ENCODE measurements around the gene MACF1. TPM values are rescaled to one million over a fixed set of nuclear protein-coding genes. Genes with fewer than 3 reads are reported as not detected.

The MACF1 gene
- total RNA-seq, 2 donors from 2014 or later = 510 to 525 TPM

DNA sequence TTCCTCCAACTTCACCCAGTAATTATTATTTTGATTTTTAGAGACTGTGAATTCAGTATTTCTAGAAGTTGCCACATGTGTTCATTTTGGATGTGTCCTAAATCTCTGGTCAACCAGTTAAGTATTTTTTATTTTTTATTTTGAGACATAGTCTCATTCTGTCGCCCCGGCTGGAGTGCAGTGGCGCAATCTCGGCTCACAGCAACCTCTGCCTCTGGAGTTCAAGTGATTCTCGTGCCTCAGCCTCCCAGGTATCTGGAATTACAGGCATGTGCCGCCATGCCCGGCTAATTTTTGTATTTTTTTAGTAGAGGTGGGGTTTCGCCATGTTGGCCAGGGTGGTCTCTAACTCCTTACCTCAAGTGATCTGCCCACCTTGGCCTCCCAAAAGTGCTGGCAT, 8.0 kb downstream of the MACF1 start:
- H3K9me3 ChIP-seq (ENCODE audit: control insufficient read depth, low read length, poor library complexity, severe bottlenecking) = no peaks in the 10 kb centered on the region
- DNase-seq = no peak
- Mint-ChIP-seq H3K27ac (no peak overlapping the region), H3K36me3 (ENCODE audit: low read depth) (no peaks in the 10 kb centered on the region), H3K4me1 (peaks cover 34% of the 10 kb centered on the region), H3K27me3 (no peaks in the 10 kb centered on the region), H3K4me3 (no peak overlapping the region)
- no peak for ATAC-seq

DNA sequence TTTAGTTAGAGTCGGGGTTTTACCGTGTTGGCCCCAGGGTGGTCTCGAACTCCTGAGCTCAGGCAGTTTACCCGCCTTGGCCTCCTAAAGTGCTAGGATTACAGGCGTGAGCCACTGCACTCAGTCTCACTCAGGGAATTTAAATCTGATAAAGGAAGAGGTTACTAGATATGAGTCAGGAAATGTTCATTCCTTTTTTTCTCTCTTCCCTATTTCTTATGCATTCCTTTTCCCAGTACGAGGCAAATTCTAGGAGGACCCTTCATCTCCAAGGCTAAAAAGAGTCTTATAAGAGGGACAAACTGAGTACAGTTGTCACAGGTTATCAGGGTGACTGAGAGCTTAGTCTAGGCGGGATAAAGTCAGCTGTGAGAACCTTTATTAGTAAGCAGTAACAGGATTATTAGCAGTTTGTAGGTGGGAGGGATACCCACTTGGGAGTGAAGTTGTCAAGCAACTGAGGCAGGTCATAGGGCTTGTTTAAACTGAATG, 9.1 kb downstream of the MACF1 start:
- peak overlapping the region; percentile 98 for H3K27ac Mint-ChIP-seq

DNA sequence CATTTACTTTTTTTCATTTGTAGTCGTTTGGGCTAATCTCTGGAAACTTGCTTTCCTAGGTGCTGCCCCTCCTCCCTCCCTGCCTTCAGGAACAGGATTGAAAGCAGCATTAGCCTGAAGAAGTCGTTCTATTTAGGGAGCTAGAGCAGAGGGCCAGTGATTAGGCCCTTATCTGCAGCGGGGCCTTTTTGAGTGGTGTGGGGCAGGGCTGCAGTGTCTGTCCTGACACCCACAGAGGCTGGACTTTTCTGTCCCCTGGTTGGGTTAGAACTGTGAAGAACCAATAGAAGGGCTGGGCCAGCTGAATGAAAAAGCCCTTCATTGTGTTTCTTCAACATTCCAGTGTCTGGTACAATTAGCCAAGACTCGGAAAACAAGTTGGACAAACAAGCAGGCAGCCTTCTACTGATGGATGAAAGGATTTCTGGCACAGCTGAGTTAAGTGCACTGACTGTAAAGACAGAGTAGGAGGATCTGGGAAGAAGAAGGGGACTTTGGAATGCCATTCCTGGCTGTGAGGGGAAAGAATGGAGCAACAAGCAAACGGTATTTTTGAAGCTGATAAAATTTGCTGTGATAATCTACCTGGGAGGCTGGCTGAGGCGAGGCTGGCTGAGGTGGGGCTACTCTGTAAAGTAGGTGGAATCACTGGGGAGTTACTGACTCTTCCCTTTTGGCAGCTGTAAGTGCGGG, 9.7 kb downstream of the MACF1 start:
- Mint-ChIP-seq H3K27ac (peak overlapping the region; percentile 98), H3K4me3 (peak overlapping the region; percentile 93), H3K4me1 (peaks cover 44% of the 10 kb centered on the region), H3K27me3 (no peaks in the 10 kb centered on the region), H3K36me3 (ENCODE audit: low read depth) (no peaks in the 10 kb centered on the region)
- ATAC-seq (no peak), DNase-seq (no peak)
- H3K9me3 ChIP-seq (ENCODE audit: control insufficient read depth, low read length, poor library complexity, severe bottlenecking) = no peaks in the 10 kb centered on the region

More for the DNA sequence above, 9.1 kb downstream of the MACF1 start:
- Mint-ChIP-seq H3K4me1 (peaks cover 38% of the 10 kb centered on the region), H3K36me3 (ENCODE audit: low read depth) (no peaks in the 10 kb centered on the region), H3K4me3 (no peak overlapping the region), H3K27me3 (no peaks in the 10 kb centered on the region)
- no peak for DNase-seq
- ATAC-seq = no peak
- H3K9me3 ChIP-seq (ENCODE audit: control insufficient read depth, low read length, poor library complexity, severe bottlenecking) = no peaks in the 10 kb centered on the region

DNA sequence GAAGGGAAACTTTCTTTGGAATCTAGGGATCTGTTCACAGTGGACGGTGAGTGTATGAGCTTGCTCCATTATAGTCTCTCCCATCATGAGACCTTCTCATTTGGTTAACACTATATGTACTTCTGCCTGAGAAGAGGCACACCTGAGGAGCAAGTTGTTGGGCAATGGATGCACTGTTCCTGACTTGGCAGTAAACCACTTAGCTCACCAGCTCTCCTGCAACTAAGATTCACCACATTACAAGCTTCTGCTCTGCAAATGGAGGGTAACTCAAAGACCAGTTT, 10.2 kb downstream of the MACF1 start:
- Mint-ChIP-seq H3K27me3 (no peaks in the 10 kb centered on the region), H3K4me3 (peak overlapping the region; percentile 93), H3K4me1 (peaks cover 49% of the 10 kb centered on the region), H3K27ac (peak overlapping the region; percentile 98), H3K36me3 (ENCODE audit: low read depth) (no peaks in the 10 kb centered on the region)
- DNase-seq = no peak
- peak; percentile 24 for ATAC-seq
- no peaks in the 10 kb centered on the region for H3K9me3 ChIP-seq (ENCODE audit: control insufficient read depth, low read length, poor library complexity, severe bottlenecking)

DNA sequence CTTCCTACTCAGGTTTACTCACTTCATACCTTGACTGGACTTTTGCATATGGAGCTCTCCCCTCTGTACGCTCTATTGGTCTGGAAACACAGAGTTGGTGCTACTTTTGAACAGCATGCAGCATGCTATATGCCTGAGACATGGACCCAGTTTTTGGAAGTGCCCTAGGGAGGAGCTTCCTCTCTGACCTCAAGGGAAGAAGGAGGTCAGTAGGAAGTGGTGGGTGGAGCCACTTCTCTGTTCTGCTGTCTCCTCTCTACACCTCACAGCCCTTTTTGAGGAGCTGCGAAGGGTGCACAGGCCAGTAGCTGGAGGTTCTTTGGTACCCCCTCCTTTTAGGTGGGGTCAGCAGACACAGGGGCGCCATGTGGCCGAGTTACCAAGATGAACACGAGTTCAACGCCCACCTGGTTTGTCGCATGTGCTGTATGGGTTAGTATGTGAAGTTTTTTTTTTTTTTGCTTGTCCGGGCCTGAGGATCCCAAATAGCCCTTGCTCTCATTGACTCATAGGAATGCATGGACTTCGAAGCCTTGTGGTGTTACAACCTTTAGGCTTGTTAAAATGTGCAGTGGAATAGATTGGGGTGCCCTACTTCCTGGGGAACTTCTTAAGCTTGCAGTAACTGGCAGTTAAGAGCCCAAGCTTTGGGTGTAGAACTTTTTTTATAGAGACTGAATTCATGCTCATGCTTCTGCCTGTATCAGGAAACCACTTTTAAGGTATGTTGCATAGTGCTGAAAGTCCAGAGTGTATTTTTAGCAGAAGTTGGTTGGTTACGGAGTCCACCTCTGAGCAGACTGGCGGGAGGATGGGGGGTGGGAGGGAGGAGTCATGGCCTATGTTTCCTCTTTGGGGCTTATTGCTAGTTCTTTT, 10.7 kb downstream of the MACF1 start:
- Mint-ChIP-seq H3K36me3 (ENCODE audit: low read depth) (no peaks in the 10 kb centered on the region), H3K27me3 (no peaks in the 10 kb centered on the region), H3K4me3 (peak overlapping the region; percentile 93), H3K4me1 (peaks cover 49% of the 10 kb centered on the region), H3K27ac (peak overlapping the region; percentile 98)
- DNase-seq (peak in 1 of 3 donors; percentile 20), ATAC-seq (peak; percentile 80)
- H3K9me3 ChIP-seq (ENCODE audit: control insufficient read depth, low read length, poor library complexity, severe bottlenecking) = no peaks in the 10 kb centered on the region

DNA sequence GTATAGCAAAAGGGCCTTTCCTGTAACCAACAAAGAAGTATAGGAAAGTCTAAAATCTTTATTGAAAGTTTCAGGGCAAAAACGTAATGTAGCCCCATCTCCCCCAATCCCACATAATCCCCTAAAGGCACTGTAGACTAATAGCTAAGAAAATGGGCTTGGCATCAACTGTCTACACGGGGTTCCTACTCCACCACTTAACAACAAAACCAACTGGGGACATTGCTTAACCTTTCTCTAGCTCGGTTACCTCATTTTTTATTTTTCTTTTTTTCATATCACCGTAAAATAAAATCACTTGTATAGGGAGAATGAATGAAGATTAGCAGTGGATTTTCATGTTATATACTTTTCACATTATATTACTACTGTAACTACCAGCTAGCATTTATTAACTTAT, 12.3 kb downstream of the MACF1 start:
- H3K4me3 Mint-ChIP-seq = peak overlapping the region; percentile 93
- peaks cover 60% of the 10 kb centered on the region for H3K4me1 Mint-ChIP-seq
- DNase-seq = no peak
- H3K9me3 ChIP-seq (ENCODE audit: control insufficient read depth, low read length, poor library complexity, severe bottlenecking) = no peaks in the 10 kb centered on the region
- no peak for ATAC-seq
- H3K36me3 Mint-ChIP-seq (ENCODE audit: low read depth) = peaks cover 8% of the 10 kb centered on the region
- H3K27me3 Mint-ChIP-seq = no peaks in the 10 kb centered on the region
- peak overlapping the region; percentile 98 for H3K27ac Mint-ChIP-seq

DNA sequence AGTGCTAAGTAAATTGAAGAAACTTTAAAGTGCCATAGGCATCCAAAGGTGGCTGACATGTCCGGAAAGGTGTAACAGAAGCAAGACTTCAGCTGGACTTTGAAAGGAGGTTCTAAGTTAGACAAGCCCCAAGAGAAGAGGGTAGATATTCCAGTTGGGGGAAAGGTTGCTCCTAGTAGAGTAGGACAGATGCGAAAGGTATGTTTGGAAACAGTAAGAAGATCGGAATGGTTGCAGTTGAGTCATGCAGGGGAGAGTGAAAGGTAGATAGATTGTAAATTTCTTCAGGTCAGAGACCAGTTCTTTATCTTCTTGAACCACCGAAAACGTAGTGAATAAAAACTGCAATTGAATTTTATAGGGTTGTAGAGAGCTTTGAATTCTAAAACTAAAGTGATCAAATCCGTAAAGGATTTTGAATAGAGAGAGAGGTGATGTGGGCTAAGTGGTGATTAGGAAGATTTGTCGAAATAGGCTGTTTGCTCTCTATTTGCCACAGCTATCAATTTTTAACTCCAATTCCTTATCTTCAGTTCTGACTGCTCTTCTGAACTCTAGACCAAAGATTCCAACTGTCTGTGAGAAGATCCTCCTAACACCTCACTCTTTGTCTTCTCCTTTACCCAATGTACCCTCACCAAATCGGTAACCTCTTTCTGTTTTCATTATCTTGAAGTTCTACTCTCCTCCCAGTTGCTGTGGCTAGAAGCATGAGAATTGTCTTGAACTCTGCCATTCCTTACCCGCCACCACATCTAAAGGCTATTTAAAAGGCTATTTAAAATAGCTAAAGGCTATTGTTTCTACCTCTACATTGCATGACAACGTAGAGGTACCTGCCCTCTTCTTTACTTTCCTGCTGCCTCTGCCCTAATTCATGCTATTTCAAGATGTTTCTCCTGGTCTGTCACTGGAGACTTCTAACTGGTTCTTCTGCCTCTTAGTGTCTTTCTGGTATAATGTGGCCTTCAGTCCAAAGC, 16.7 kb downstream of the MACF1 start:
- no peak for DNase-seq
- peak overlapping the region; percentile 90 for H3K27ac Mint-ChIP-seq
- H3K4me3 Mint-ChIP-seq = peak overlapping the region; percentile 75
- H3K9me3 ChIP-seq (ENCODE audit: control insufficient read depth, low read length, poor library complexity, severe bottlenecking) = no peaks in the 10 kb centered on the region
- H3K27me3 Mint-ChIP-seq = no peaks in the 10 kb centered on the region
- H3K36me3 Mint-ChIP-seq (ENCODE audit: low read depth) = peaks cover 18% of the 10 kb centered on the region
- peaks cover 70% of the 10 kb centered on the region for H3K4me1 Mint-ChIP-seq
- ATAC-seq = no peak

DNA sequence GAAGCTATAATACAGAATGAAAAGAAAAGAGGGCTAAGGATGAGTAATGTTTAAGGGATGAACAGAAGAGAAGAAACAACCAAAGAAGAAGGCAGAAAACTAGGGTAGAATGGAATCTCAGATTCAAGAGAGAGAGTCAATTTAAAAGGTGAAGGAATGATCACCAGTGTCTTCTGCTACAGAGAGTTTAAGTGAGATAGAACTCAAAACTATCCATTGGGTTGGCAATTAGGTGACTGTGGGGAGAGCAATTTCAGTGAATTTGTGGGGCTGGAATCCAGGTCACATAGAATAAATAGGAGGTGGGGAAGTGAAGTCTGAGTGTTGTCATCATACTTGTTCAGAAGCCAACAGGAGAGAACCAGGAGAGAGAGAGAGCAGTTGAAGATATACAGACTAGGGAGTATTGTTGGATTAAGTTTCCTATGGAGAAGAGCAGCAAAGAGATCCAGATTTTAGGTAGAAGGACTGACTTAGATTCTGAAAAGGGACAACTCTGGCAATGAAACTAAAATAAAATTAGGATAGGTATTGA, 19.9 kb downstream of the MACF1 start:
- H3K36me3 Mint-ChIP-seq (ENCODE audit: low read depth) = peaks cover 18% of the 10 kb centered on the region
- no peak for ATAC-seq
- H3K27me3 Mint-ChIP-seq = no peaks in the 10 kb centered on the region
- no peak for DNase-seq
- H3K9me3 ChIP-seq (ENCODE audit: control insufficient read depth, low read length, poor library complexity, severe bottlenecking) = no peaks in the 10 kb centered on the region
- peak overlapping the region; percentile 45 for H3K4me3 Mint-ChIP-seq
- peaks cover 69% of the 10 kb centered on the region for H3K4me1 Mint-ChIP-seq
- H3K27ac Mint-ChIP-seq = peak overlapping the region; percentile 90

DNA sequence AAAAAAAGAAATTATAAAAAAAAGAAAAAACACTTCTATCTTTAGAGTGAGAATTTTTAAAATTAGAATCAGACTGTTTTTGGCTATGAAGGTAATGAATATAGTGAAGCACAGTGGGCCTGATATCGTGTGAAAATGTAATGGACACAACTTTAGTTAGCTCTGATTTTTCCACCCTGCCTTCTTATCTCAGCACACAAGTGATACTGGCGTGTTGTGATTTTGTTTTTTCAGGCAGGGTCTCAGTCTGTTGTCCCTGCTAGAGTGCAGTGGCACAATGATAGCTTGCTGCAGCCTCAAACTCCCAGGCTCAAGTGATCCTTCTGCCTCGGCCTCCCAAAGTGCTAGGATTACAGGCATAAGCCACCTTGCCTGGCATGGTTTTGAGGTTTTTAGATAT, 22.3 kb downstream of the MACF1 start:
- Mint-ChIP-seq H3K4me1 (peaks cover 69% of the 10 kb centered on the region), H3K27me3 (no peaks in the 10 kb centered on the region), H3K36me3 (ENCODE audit: low read depth) (peaks cover 17% of the 10 kb centered on the region), H3K27ac (peak overlapping the region; percentile 91), H3K4me3 (no peak overlapping the region)
- H3K9me3 ChIP-seq (ENCODE audit: control insufficient read depth, low read length, poor library complexity, severe bottlenecking) = no peaks in the 10 kb centered on the region
- DNase-seq (no peak), ATAC-seq (no peak)

DNA sequence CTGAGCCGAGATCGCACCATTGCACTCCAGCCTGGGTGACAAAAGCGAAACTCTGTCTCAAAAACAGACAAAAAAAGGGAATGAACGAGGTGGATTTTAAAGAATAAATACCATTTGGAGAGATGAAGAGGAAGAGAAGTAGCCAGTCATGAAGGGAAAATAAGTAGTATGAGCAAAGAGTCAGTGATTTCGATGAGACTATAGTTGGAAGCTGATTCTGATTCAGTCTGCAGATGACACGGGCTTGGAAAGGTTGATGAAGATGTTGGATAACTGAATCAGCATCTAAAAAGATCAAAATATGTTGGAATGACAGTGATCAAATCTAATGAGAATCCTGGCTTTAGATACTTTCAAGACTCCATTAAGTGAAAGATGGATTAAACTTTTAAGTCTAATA, 23.8 kb downstream of the MACF1 start:
- H3K36me3 Mint-ChIP-seq (ENCODE audit: low read depth) = peaks cover 19% of the 10 kb centered on the region
- H3K27me3 Mint-ChIP-seq = no peaks in the 10 kb centered on the region
- DNase-seq (no peak), ATAC-seq (no peak)
- peak overlapping the region; percentile 91 for H3K27ac Mint-ChIP-seq
- H3K4me1 Mint-ChIP-seq = peaks cover 66% of the 10 kb centered on the region
- no peaks in the 10 kb centered on the region for H3K9me3 ChIP-seq (ENCODE audit: control insufficient read depth, low read length, poor library complexity, severe bottlenecking)
- H3K4me3 Mint-ChIP-seq = no peak overlapping the region

DNA sequence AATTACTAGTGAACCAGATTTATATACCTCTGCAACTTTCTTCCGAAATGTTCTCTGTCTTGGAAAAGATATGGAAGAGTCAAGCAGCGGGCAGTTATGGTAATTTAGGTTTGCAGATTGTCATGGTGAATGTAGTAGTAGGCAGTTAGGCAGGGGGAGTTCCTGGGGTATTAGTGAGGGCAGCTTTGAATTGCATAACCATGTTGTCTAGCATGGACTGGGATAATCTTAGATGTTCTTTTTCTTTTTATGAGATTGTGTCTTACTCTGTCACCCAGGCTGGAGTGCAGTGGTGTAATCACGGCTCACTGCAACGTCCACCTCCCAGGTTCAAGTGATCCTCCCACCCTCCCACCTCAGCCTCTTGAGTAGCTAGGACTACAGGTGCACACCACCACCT, 25.0 kb downstream of the MACF1 start:
- no peak for ATAC-seq
- Mint-ChIP-seq H3K27me3 (no peaks in the 10 kb centered on the region), H3K36me3 (ENCODE audit: low read depth) (peaks cover 16% of the 10 kb centered on the region), H3K4me1 (peaks cover 55% of the 10 kb centered on the region), H3K27ac (peak overlapping the region; percentile 91), H3K4me3 (peak overlapping the region; percentile 85)
- H3K9me3 ChIP-seq (ENCODE audit: control insufficient read depth, low read length, poor library complexity, severe bottlenecking) = no peaks in the 10 kb centered on the region
- DNase-seq = no peak

DNA sequence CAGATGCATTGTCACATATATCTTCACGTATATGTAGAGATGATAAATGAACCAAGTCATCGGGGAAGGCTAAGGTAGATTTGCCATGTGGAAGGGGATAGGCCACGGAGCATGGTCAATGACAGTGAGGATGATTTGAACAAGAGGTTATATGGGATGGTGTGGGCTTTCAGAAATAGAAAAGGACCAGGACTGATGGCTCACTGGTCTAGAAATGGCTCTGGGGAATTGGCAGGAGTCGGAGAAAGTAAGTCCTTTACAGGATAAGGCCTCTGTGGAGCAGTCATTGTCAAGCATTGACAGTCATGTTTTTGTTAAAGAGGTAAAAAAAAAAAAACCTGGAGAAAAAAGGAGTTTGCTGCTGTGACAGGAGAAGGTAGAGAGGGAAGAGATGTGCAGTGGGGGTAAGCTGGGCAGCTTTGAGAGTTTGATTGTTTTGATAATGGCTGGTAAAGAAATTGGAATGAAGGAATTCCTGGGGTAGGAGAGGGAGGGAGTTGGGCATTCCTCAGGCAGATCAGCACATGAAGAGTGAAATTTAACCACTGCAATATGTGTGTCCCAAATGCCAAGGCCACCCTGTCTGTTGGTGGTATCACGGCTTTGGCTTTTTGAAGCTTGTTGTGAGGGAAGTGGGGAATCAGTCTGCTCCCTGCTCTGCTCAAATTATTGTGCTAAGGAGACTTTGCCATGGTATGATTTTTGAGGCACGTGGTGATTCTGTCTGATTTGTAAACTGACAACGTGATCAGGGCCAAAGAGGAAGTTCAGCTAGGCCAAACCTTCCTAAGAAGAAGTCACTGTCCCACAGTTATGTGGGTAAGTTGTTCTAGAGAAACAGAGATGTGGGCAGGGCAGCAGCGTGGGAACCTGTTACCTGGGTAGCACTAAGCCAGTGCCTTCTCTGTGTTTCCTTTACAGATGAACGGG, 26.0 kb downstream of the MACF1 start:
- no peaks in the 10 kb centered on the region for H3K27me3 Mint-ChIP-seq
- H3K36me3 Mint-ChIP-seq (ENCODE audit: low read depth) = peaks cover 15% of the 10 kb centered on the region
- H3K4me1 Mint-ChIP-seq = peaks cover 53% of the 10 kb centered on the region
- ATAC-seq (peak; percentile 85), DNase-seq (no peak)
- H3K27ac Mint-ChIP-seq = peak overlapping the region; percentile 91
- peak overlapping the region; percentile 85 for H3K4me3 Mint-ChIP-seq
- H3K9me3 ChIP-seq (ENCODE audit: control insufficient read depth, low read length, poor library complexity, severe bottlenecking) = no peaks in the 10 kb centered on the region

Measured in T-helper 17 cell (primary cell).